MG63 (cell line): ENCODE measurements around the gene TMEM184A. TPM values are rescaled to one million over a fixed set of nuclear protein-coding genes. Genes with fewer than 3 reads are reported as not detected.
"Not testable (repeated sequence)": the region's sequence is repeated elsewhere in the genome, so short reads cannot be mapped to it uniquely, and the experiment has no call there.

Source experiments
- DNase-seq: peaks from one replicate; pipeline ENCODE4 v3.0.0-alpha.2; 2020
- H3K27me3 ChIP-seq: fragments of 250-450 bp; sonication (Bioruptor Pico); 2 replicates; pipeline ENCODE4 v1.5.1; 2020; ENCODE audit warnings: mild to moderate bottlenecking, moderate library complexity
- H3K36me3 ChIP-seq: fragments of 250-450 bp; sonication (Bioruptor Pico); 2 replicates; pipeline ENCODE4 v1.5.1; 2020; ENCODE audit warnings: mild to moderate bottlenecking, moderate library complexity
- H3K4me3 ChIP-seq: fragments of 250-450 bp; sonication (Bioruptor Pico); 2 replicates; pipeline ENCODE4 v1.5.1; 2020; ENCODE audit warnings: mild to moderate bottlenecking, moderate library complexity
- H3K9me3 ChIP-seq: fragments of 250-450 bp; sonication (Bioruptor Pico); 2 replicates; pipeline ENCODE4 v1.5.1; 2020; ENCODE audit warnings: mild to moderate bottlenecking, moderate library complexity
- total RNA-seq: library from RNA; depleted of rRNA; stranded (reverse); fragments of >200 nt; shearing (Covaris generic); gene quantifications from 2 replicates; pipeline ENCODE4 v1.2.3, GENCODE V29; 2014; ENCODE audit warnings: low replicate concordance

The TMEM184A gene
- total RNA-seq, 1 experiment from 2014 or later: not detected

DNA sequence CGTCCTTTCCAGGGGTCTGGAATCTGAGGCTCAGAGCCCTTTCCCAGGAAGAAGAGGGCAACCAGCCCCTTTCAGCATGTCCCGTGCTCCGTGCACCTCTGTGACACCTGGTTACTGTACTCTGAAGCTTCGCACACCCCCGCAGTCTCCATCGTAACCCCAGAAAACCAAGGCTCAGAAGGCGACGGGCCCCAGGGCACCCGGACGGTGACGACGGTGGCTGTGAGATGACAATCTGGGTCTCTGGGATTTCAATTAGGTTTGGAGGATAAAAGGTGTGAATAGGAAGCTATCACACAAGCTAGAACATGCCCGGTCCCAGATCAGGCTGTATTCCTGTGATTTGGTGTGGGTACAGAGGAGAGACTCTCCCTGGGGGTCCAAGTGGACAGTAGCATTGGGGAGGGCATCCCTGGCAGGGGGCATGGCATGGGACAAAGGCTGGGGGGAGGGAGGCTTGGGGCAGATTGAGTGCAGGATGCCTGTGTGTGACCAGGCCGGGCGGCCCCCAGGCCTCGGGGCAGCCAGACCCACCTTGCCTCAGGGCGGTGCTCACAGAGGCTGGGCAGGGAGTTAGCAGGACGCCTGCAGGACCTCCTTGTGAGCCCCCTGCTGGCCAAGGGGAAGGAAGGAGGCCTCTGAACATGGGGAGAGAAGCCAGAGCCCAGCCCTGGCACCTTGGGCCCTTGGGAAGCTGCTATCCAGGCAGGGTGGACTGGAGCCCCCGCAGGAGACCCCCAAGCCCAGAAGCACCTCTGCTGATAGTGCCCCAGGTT is 37.3 kb upstream of the TMEM184A start:
- no peak for DNase-seq
- Histone ChIP-seq H3K4me3 (no peak overlapping the region), H3K27me3 (no peaks in the 10 kb centered on the region; the same call in 1 of the 2 replicates), H3K36me3 (no peaks in the 10 kb centered on the region), H3K9me3 (no peaks in the 10 kb centered on the region)

DNA sequence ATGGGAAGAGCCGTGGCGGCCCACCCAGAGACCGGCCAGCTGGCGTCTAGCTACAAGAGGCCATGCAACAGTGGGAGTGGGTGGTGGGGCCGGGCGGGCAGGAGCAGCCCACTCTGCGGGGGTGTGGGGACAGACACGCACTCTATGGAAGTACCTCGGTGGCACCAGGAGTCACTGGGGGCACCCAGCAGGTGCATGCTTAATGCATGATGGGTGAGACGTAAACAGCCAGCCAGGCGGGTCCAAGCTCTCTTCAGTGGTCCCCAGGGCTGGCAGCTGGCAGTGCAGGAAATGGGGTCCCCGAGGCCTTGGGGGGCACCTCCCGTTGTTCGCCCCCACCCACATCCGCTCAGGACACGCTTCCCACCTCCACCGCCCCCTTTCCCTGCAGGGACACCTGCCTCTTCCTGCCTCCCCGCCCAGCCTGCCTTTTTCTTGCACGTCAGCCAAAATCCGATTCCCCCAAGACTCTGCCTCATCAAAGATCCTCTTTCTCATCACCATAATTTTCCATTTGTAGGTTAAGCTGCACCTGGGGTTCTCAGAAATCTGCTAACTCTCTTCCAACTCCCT is 36.4 kb upstream of the TMEM184A start:
- no peak overlapping the region for H3K4me3 ChIP-seq
- no peaks in the 10 kb centered on the region for H3K9me3 ChIP-seq
- DNase-seq: no peak
- no peaks in the 10 kb centered on the region; the same call in 1 of the 2 replicates for H3K27me3 ChIP-seq
- no peaks in the 10 kb centered on the region for H3K36me3 ChIP-seq

DNA sequence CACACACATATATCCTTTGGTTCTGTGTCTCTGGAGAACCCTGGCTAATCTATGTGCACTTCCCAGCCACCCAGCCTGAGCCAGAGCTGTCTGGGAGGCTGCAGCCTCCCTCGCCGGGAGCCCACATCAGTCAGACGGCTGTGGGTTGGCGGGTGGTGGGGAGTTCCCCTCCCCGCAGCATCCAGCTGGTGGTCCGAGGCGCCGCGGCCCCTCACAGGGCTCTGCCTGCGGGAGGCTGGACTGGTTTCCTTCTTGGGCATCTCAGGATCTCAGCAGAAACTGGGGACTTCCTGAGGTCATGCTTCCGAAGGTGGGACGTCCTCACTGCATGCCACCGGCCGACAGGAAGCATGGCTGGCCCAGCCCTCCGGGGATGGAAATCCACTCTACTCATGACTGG is 35.9 kb upstream of the TMEM184A start:
- Histone ChIP-seq H3K4me3 (no peak overlapping the region), H3K9me3 (no peaks in the 10 kb centered on the region), H3K27me3 (no peaks in the 10 kb centered on the region; the same call in 1 of the 2 replicates), H3K36me3 (no peaks in the 10 kb centered on the region)
- no peak for DNase-seq

DNA sequence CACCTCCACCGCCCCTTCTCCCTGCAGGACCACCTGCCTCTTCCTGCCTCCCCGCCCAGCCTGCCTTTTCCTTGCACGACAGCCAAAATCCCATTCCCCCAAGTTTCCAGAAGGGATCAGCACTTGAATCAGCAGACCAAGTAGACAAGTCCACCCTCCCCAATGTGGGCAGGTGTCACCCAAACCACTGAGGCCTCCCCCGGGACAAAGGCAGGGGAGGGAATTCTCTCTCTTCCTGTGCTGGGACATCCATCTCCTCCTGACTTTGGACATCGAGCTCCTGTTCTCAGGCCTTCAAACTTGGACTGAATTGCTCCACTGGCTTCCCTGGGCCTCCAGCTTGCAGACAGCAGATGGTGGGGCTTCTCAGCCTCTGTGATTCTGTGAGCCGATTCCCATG is 35.4 kb upstream of the TMEM184A start:
- Histone ChIP-seq H3K36me3 (no peaks in the 10 kb centered on the region), H3K4me3 (no peak overlapping the region), H3K27me3 (no peaks in the 10 kb centered on the region; the same call in 1 of the 2 replicates), H3K9me3 (no peaks in the 10 kb centered on the region)
- no peak for DNase-seq

DNA sequence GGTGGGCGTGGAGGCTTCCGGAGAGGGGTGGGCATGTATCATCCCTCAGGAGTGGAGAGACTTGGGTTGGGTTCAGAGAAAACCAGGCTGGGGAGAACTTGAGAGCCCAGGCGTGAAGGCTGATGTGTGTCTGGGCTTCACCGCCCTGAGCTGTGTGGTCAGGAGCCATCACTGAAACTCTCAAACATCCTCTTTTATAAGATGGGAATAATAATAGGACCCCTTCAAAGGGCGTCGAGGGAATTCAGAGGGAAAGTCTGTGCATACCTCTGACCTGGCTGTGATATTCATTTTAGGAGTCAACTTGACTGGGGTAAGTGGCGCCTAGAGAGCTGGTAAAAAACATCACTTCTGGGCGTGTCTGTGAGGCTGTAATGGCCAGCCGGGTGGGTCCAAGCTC is 34.9 kb upstream of the TMEM184A start:
- H3K36me3 ChIP-seq: no peaks in the 10 kb centered on the region
- DNase-seq: no peak
- H3K9me3 ChIP-seq: no peaks in the 10 kb centered on the region
- no peak overlapping the region for H3K4me3 ChIP-seq
- H3K27me3 ChIP-seq: no peaks in the 10 kb centered on the region; the same call in 1 of the 2 replicates

DNA sequence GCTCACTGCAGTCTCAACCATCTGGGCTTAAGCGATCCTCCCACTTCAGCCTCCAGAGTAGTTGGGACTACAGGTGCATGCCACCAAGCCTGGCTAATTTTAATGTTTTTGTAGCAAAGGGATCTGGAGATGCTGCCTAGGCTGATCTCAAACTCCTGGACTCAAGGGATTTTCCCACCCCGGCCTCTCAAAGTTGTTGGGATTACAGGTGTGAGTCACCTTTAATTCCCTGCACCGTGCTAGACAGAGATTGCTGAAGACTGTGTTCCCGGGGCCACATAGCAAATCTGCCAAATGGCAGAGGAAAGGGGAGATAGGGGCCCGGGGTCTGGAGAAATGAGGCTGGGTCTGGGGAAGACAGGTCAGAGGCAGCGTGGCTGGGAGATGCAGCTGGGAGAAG is 34.5 kb upstream of the TMEM184A start:
- DNase-seq: no peak
- Histone ChIP-seq H3K9me3 (no peaks in the 10 kb centered on the region), H3K4me3 (no peak overlapping the region), H3K36me3 (no peaks in the 10 kb centered on the region), H3K27me3 (no peaks in the 10 kb centered on the region; the same call in 1 of the 2 replicates)

DNA sequence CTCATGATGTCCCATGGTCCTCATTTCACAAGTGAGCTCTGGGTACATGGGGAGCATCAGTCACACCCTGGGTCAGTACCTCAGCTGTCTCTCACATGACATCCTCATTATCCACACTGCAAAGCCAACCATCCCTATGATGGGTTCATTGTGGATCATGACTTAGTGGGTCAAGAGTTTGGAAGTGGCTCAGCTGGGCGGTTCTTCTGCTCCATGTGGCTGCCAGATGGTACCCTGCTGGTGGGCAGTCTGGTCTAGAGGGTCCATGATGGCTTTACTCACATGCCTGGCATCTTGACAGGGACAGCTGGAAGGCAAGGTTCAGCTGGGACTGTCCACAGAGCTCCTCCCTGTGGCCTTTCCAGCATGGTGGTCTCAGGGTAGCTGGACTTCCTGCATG is 33.0 kb upstream of the TMEM184A start:
- no peak overlapping the region for H3K4me3 ChIP-seq
- no peaks in the 10 kb centered on the region; the same call in 1 of the 2 replicates for H3K27me3 ChIP-seq
- no peaks in the 10 kb centered on the region for H3K9me3 ChIP-seq
- DNase-seq: no peak
- H3K36me3 ChIP-seq: no peaks in the 10 kb centered on the region

DNA sequence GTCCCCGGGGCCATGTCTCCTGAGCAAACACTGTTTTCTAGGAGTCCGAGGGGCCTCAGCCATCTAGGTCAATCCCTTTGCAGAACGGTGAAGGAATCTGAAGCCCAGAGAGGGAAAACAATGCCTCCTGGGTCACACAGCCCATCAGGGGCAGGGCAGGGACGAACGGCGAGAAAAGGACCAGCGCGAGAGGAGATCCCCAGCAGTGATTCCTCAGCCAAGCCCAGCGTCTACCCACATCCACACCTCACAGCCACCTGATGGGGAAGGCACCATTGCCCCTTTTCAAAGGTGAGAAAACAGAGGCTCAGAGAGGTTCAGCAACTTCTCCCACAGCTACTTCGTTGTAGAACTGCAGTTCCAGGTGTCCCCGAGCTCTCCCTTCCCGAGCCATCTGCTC is 31.7 kb upstream of the TMEM184A start:
- Histone ChIP-seq H3K36me3 (no peaks in the 10 kb centered on the region), H3K4me3 (no peak overlapping the region), H3K27me3 (no peaks in the 10 kb centered on the region), H3K9me3 (no peaks in the 10 kb centered on the region)
- no peak for DNase-seq

DNA sequence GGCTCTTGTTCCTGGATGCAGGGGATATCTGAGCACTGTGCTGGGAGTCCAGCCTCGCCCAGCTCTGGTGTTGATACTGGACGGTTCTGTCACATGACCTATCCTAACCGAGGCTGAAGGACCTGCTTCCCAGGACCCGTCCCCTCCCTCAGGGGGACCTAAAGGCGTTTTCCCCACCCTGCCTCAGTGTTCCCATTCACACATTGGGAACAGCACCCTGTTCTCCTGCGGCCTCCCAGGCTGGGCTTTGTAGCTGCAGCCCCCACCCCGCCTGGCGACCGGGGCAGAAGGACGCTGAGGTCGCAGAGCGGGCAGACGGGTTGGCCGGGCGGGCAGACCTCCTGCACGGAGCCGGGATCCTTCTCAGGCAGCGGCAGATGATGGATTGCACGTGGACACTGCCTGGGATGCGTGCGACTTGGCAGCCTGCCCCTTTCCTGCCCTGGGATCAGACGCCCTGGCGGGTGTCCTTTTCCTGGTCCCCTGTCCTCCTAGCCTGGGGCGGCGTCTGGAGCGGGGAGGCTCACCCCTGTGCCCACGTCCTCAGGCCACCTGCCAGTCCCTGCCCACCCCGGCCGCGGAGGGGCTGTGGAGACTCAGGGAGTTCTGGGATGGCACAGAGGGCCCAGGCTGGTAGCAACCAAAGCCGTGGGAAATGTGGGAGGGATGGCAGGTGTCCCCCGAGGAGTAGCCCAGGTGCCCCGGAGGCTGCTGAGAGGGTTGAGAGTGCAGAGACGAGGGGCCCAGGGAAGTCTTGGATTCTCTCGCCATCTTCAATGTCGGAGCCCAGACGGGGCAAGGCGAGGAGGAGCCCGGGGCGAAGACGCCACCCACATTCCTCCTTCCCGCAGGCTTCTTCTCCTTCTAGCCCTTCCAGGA is 31.1 kb upstream of the TMEM184A start:
- no peak for DNase-seq
- Histone ChIP-seq H3K9me3 (no peaks in the 10 kb centered on the region), H3K27me3 (no peaks in the 10 kb centered on the region), H3K36me3 (no peaks in the 10 kb centered on the region), H3K4me3 (no peak overlapping the region)

DNA sequence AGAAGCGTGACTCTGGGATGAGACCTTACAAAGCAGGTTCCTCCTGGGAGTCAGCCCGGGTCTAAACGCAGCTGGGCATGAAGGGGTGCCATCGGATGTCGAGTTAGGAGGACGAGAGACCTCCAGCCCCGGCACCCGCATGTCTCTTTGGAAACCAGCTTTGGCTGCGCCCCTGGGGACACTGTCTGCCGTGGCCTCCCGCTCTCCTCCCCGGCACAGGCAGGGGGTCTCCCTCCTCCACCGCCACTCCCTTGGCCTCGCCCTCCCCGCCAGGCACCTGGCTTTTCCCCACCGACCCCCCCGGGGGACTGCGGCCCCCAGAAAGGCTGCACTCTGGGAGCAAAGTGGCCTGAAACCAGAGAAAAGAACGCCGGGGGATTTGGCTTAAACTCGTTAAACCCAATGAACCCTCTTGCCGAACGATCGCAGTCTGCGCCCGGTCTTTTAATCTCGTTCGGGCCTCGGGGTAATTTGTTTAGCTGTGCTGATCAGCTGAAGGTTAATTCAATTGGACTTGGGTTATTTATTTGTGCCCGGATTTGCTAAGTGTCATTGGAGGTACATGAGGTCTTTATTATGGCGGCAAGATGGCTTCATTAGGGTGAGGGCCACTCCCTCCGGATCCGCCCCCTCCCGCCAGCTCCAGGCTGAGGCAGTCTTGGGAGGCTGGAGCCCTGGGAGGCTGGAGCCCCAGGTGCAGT is 30.3 kb upstream of the TMEM184A start:
- no peak for DNase-seq
- H3K27me3 ChIP-seq: no peaks in the 10 kb centered on the region
- no peak overlapping the region for H3K4me3 ChIP-seq
- H3K9me3 ChIP-seq: no peaks in the 10 kb centered on the region
- H3K36me3 ChIP-seq: no peaks in the 10 kb centered on the region

DNA sequence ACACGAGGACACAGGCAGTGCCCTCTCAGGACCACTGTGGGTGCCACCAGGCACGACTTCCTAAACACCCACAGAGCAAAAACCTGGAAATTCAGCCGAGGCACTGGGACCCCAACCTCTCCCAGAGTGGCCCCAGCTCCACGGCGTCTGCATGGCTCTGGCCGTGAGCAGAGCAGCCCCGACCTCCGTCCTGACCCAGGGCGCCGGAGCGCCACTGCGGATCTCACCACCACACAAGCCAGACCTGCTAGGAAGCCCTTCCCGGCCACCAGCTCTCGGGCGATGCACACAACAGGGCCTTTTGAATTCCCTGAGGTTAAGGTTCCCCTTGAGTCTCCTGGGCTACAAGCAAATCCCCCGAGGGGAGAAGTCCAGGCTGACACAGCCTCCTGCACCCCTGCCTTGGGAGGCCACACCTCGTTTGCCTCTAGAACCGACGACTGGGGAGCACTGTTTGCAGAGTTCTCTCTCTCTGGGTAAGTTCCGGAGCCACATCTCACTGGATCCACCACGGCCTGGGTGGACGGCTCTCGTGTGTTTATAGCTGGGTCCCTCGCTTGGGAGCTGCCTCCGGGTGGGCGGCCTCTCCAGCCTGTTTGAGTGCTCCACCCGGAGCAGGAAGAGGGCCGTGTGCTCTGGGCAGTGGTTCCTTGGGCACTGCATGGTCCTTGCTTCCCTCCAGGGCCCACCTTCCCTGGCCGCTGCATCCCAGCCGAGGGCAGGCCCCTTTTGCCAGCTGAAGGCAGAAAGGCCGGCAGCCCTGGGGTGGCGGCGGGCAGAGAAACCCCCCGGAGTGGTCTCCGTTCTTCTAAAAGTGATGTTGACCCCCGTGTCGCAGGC is 29.4 kb upstream of the TMEM184A start:
- no peaks in the 10 kb centered on the region for H3K36me3 ChIP-seq
- H3K4me3 ChIP-seq: no peak overlapping the region
- DNase-seq: no peak
- H3K27me3 ChIP-seq: no peaks in the 10 kb centered on the region
- no peaks in the 10 kb centered on the region for H3K9me3 ChIP-seq

DNA sequence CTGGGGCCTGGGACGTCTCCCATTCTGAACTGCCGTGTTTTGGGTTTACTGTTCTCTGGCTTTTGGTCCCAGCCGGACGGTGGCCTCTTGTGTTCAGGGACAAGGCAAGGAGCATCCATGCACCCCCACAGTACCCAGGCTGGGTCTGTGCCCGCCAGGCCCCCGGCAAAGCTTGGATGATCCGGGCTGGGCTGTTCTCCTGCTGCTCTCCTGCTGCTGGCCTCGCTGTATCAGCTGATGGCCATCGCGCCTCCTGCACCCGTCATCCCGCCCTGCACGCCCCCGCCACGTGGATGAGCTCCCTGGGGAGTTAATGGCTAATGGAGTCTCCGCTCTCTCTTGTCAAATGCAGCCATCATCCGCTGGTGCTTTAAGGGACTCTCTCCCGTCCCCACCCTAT is 28.7 kb upstream of the TMEM184A start:
- no peaks in the 10 kb centered on the region for H3K36me3 ChIP-seq
- H3K9me3 ChIP-seq: no peaks in the 10 kb centered on the region
- H3K27me3 ChIP-seq: no peaks in the 10 kb centered on the region
- H3K4me3 ChIP-seq: no peak overlapping the region
- no peak for DNase-seq

DNA sequence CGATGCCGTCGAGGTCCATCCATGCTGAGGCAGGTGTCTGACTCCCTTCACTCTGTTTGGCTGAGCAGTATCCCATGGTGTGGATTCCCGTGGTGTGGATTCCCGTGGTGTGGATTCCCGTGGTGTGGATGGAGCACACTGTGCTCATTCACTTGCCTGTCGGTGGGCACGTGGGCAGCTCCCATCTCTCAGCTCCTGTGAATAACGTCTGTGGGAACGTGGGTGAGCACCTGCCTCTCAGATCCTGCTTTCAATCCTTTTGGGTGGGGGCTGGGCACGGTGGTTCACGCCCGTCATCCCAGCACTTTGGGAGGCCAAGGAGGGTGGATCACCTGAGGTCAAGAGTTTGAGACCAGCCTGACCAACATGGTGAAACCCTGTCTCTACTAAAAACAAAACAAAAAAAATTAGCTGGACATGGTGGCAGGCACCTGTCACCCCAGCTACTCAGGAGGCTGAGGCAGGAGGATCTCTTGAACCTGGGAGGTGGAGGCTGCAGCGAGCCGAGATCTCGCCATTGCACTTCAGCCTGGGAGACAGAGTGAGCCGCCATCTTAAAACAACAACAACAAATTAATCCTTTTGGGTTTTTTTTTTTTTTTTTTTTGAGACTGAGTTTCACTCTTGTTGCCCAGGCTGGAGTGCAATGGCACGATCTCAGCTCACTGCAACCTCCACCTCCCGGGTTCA is 27.4 kb upstream of the TMEM184A start:
- not testable (repeated sequence) for H3K4me3 ChIP-seq, H3K36me3 ChIP-seq, H3K9me3 ChIP-seq, DNase-seq, H3K27me3 ChIP-seq

DNA sequence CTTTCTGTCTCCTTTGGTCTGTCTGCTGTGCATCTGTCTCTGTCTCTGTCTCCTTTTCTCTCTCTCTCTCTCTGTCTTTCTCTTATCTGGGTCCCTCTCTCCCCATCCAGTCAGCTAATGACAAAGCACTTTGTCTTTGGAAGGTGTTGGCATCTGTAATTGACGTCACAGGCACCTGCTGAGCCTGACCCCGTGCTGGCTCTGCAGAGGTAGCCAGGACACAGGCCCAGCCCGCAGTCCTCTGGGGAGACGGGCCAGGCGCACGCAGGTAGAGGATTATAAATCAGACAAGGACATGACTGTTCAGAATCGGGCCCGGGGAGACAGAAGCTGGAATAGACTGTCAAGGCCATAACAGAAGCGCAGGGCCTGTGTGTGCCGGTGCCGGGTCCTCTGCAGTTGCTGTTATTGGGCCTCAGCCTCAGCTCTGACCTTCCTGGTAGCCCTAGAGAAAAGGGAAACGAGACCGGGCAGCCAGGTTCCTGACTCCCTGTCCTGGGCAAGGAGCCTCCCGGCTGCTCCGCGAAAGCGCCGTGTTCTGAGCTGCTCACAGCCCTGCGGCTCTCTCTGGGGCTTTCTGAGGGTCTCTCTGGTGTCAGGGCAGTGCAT is 24.5 kb upstream of the TMEM184A start:
- no peaks in the 10 kb centered on the region for H3K27me3 ChIP-seq
- H3K9me3 ChIP-seq: no peaks in the 10 kb centered on the region
- DNase-seq: no peak
- no peaks in the 10 kb centered on the region for H3K36me3 ChIP-seq
- no peak overlapping the region for H3K4me3 ChIP-seq
